Activated naive CD4-positive, alpha-beta T cell treated with Interleukin-2 at 50 U/mL for 16 hours (primary cell): ENCODE data around the gene SLC17A8.
"Not testable (repeated sequence)": the region's sequence is repeated elsewhere in the genome, so short reads cannot be mapped to it uniquely, and the experiment has no call there.

Source experiments
- DNase-seq: peaks from one replicate; pipeline ENCODE4 v3.0.0-alpha.2; 2020

SLC17A8 gene

DNA sequence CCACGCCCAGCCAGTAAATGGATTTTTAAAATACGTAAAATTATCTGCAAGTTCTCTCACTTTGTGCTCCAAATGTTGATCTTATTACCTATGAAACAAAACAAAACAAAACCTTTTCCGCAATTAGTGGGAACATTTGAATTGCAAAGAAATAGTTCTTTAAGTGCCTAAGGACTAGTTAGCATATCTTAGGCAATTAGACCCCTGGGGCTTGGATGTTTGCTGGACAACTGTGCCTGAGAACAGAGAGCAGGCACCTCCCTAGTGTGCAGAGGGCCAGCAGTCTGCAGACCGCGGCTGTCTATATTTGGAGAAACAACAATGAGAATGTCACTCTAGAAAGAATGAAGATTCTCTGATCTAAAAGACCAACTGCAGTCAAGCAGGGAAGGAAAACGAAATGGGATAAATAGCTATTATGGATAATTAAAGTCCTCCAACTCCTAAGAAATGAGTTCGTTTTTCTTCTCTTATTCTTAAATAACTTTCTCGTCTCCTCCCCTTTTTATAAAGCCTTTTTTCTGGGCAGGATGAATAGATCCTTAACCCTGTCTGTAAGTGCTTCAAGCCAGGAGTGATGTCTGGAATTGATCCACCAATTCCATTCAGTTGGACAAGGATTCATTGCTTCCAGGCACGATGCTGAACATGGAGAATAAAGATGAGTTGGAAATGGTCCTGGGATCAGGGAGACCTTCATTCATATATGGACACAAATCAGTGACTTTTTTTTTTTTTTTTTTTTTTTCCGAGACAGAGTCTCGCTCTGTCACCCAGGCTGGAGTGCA is 16.2 kb downstream of the SLC17A8 start:
- DNase-seq, result no peak

- DNase-seq, result no peak
These were observed 18.3 kb downstream of the SLC17A8 start for GRCh38 chr12:100375038-100375735.

DNA sequence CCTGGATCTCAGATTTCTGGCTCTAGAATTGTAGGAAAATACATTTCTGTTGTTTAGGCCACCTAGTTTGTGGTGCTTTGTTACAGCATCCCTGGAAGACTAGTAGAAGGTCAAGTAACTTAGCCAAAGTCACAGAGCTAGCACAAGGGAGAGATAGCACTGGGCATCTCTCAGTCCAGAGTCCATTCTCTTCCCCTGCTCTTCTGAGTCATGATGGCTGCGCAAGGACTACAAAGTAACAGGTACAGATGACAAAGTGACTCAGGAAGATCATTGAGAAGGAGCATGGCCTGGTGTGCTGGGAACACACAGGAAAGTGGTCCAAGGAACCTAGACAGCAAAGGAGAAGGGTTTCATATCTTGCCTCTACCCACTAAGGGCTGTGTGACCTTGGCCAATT is 19.3 kb downstream of the SLC17A8 start:
- DNase-seq, result no peak

DNA sequence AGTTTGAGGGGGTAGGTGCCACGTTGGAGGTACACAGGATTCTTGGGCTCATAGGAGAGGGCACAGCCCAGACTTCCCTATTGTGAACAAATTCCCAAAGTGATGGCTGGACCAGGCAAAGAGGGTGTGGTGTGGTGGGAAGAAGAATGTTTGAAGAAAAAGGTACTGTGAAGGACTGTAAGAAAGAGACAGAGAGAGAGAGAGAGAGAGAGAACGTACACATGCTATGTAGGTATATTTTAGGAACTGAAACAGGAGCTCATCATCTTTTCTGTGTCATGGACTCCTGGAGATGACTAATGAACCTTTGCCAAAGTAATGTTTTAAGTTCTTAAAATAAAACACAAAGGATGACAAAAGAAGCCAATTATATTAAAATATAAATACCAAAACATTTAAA is 24.5 kb downstream of the SLC17A8 start:
- DNase-seq, result no peak

DNA sequence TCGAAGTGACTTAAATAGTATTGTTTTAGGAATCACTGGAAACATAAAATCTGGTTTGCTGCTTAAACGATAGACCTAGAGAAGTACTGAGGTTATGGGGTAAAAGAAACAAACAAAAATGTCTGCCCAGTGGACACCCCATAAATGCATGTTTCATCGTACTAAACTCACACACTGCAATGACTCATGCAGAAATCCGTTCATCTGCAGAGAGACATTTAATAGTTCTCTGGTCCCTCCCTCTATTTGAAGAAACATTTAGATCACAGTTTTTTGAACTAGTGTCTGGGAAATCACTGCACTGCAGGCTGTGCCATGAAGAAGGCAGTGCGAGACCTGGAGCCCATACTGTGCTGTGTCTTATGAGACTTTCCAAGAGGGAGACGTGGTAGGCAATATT is 25.5 kb downstream of the SLC17A8 start:
- no peak for DNase-seq

DNA sequence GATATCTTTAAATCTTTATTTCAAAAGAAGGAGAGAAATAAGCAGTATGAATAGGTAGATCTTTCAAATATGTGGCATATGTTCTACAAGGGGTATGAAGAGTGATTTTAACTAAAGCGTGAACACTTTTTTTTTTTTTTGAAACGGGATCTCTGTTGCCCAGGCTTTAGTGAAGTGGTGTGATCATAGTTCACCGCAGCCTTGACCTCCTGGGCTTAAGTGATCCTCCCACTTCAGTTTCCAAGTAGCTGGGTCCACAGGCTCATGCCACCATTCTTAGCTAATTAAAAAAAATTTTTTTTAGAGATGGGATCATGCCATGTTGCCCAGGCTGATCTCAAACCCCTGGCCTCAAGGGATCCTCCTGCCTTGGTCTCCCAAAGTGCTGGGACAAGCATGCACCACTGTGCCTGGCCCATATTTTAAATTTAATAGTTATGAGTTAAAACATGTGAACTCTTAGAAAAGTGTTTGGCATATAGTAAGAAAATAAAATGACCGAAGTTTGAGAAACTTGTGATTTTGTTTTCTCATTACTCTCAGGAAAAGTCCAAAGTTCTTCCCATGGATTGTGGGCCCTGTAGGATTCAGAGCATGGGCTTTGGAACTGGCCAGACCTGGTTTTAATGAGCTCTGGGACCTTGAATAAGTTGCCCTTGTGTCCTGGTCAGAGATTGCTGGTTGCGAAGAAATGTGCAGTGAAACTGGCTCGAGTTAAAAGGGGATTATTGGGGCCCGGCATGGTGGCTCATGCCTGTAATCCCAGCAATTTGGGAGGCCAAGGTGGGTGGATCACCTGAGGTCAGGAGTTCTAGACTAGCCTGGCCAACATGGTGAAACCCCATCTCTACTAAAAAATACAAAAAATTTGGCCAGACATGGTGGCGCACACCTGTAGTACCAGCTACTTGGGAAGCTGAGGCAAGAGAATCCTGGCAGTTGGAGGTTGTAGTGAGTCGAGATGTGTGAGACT is 27.0 kb downstream of the SLC17A8 start:
- DNase-seq, result no peak

GRCh38 chr12:100384559-100384935 is 27.7 kb downstream of the SLC17A8 start:
- no peak for DNase-seq

DNA sequence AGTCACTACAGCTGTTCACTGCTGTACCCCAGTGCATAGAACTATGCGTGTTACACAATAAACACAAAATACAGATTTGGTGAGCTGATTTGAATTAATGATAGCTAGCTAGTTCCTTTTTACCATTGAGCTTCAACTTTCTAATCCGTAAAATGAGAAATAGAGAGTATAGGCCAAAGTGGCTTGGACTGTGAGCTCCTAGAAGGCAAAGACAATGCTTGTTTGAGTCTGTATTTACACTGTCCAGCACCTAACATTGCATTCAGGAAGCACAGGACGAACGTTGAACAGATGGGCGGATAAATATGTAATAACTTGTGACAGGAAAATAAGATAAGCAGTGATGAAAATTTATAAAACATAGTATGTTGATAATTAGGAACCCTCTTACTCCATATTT is 31.5 kb downstream of the SLC17A8 start:
- DNase-seq, result no peak

DNA sequence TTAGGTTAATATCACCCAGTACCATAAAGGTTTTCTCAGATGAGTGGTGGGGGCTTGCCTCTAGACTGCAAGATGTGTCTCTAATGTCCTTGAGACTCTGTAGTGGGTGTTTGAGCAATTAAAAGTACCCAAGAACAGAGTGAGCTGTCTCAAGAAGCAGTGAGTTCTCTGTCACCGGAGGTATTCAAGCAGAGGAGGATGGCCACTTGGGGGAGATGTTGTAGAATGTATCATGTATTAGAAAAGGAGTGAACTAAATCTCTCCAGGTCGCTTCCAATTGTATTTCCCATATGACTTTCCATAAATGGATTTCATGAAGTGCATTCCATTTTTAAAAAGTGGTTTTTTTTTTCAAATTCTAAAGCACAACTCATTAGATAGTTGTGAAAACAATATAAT is 35.0 kb downstream of the SLC17A8 start:
- no peak for DNase-seq

- no peak for DNase-seq
These were observed 36.3 kb downstream of the SLC17A8 start for GRCh38 chr12:100393200-100393599.

- no peak for DNase-seq
These were observed 38.9 kb downstream of the SLC17A8 start for GRCh38 chr12:100395811-100396210.

- no peak for DNase-seq
These were observed 41.4 kb downstream of the SLC17A8 start for GRCh38 chr12:100398307-100398706.

GRCh38 chr12:100399095-100399494 is 42.2 kb downstream of the SLC17A8 start:
- no peak for DNase-seq

DNA sequence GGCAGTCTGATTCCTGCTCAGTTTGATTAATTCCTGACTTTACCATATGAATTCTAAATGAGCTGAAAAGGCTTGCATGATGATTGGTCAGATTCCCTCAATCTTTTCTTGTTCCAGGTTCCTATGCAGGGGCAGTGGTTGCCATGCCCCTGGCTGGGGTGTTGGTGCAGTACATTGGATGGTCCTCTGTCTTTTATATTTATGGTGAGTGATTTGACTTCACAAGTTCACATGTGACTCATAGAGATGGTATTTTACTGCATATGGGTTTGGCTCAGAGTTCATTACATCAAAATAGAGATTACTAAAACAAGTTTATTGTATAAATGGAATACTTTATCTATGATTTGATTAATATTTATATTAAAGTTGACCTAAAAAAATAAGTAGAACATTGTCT is 44.8 kb downstream of the SLC17A8 start:
- no peak for DNase-seq

GRCh38 chr12:100402763-100403162 is 45.9 kb downstream of the SLC17A8 start:
- DNase-seq, result no peak

DNA sequence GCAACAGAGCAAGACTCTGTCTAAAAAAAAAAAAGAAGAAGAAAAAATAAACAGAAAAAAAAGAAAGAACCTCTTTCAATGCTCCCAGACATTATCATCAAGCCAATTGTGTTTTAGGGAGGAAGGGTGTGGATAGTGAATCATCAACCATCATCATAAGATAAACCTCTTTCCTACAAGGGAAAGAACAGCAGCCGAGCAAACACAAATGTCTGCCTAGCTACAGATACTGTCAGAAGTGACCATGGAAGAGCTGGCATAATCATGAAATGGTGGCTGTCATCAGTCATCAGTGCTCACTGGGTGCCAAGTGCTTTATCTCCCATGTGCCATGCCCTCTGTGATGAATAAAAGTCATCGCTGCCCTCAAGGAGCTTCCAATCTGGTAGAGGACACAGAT is 46.6 kb downstream of the SLC17A8 start:
- no peak for DNase-seq

- peak; percentile 13 for DNase-seq
These were observed 48.0 kb downstream of the SLC17A8 start for GRCh38 chr12:100404769-100405407.

DNA sequence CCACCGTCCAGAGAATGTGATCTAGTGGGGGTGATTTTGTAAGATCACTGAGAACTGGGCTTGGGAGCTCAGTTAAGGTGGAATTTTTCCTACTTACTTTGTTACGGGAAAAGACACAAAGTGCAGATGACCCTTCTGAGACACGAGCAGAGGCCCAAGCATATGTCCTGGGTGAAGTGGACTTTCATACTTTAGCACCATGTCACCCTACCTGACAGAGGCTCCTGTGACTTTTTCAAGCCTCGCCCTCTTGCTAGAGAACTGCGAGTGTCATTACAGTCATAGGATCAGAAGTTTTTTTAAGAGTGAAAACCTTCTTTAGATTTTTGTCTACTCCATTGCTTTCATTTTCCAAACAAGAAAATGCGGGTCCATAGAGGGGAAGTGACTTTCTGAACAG is 56.1 kb downstream of the SLC17A8 start:
- no peak for DNase-seq

- DNase-seq, result no peak
These were observed 57.9 kb downstream of the SLC17A8 start for GRCh38 chr12:100414739-100415138.

DNA sequence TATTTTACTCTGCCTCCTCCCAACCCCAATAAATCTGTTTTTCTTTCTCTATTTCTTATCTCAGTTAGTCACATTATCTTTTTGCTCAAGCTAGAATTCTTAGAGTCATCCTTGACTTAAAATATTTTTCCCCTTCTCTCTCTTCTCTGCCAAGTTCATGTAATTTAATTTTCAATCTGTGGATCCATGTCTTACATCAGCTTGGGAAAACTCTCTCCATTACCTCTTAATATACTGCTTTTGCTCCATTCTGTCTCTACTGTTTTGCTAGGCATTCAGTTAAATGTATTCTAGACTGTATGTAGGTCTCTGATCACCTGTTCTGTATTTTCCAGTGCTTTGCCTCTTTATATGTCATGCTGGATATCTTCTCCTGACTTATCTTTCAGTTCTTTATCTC is 65.8 kb downstream of the SLC17A8 start:
- no peak for DNase-seq

GRCh38 chr12:100426145-100426544 is 69.3 kb downstream of the SLC17A8 start:
- no peak for DNase-seq

- no peak for DNase-seq
These were observed 70.2 kb downstream of the SLC17A8 start for GRCh38 chr12:100427078-100427477.

- not testable (repeated sequence) for DNase-seq
These were observed 73.4 kb downstream of the SLC17A8 start for GRCh38 chr12:100430251-100430650.
